Lung (tissue), 12 donors: ENCODE measurements around the gene AHCYL2. TPM values are rescaled to one million over a fixed set of nuclear protein-coding genes. Genes with fewer than 3 reads are reported as not detected.

Experiments
- ATAC-seq: fragments of 200-7000 bp; cut with Tn5 transposase; one replicate; pipeline ENCODE4 v1.9.1; 2020; ENCODE audit warnings: moderate number of reproducible peaks; ENCODE audit not compliant: insufficient read depth, low FRiP score
- DNase-seq, 3 donors: peaks; one replicate each; pipeline ENCODE4 v3.0.0-alpha.2; 2013 to 2017
- H3K27ac ChIP-seq, 2 donors: one replicate each; pipeline ENCODE4 v1.5.1; 2013; ENCODE audit warnings: mild to moderate bottlenecking in 2 of 2, moderate library complexity in 2 of 2, control low read depth in 1 of 2, inconsistent platforms in 1 of 2, low read depth in 1 of 2, low read length in 1 of 2
- H3K27me3 ChIP-seq, 3 donors: one replicate each; pipeline ENCODE4 v1.5.1; 2013; ENCODE audit warnings: low read length in 2 of 3; ENCODE audit not compliant: control insufficient read depth in 3 of 3, insufficient read depth in 3 of 3
- H3K36me3 ChIP-seq, 4 donors: one replicate each; pipeline ENCODE4 v1.5.1; 2013; ENCODE audit warnings: low read length in 4 of 4, mild to moderate bottlenecking in 1 of 4, moderate library complexity in 1 of 4; ENCODE audit not compliant: control insufficient read depth in 4 of 4, insufficient read depth in 4 of 4
- H3K4me1 ChIP-seq, 5 donors: one replicate each; pipeline ENCODE4 v1.5.1; 2013; ENCODE audit warnings: low read length in 5 of 5, mild to moderate bottlenecking in 2 of 5, moderate library complexity in 1 of 5; ENCODE audit not compliant: control insufficient read depth in 5 of 5, insufficient read depth in 5 of 5
- H3K4me3 ChIP-seq: one replicate; pipeline ENCODE4 v1.5.1; 2013; ENCODE audit warnings: mild to moderate bottlenecking, control low read depth, moderate library complexity
- H3K9ac ChIP-seq, 2 donors: one replicate each; pipeline ENCODE4 v1.5.1; 2013; ENCODE audit warnings: low read length in 2 of 2, control low read depth in 1 of 2; ENCODE audit not compliant: insufficient read depth in 1 of 2
- H3K9me3 ChIP-seq, 4 donors: one replicate each; pipeline ENCODE4 v1.5.1; 2013; ENCODE audit warnings: low read length in 3 of 4, mild to moderate bottlenecking in 1 of 4, moderate library complexity in 1 of 4; ENCODE audit not compliant: control insufficient read depth in 4 of 4, insufficient read depth in 3 of 4
- CTCF ChIP-seq: IDR thresholded peaks from 2 replicates; pipeline ENCODE4 v1.5.1; 2012; ENCODE audit warnings: mild to moderate bottlenecking; ENCODE audit errors: control extremely low read depth, extremely low read depth
- WGBS, 2 donors: extraction: QIAGEN DNeasy Blood & Tissue Kit; methylation state at CpG; one replicate each; pipeline ENCODE4 v1.1.7; 2013; 5-methylcytosine and 5-hydroxymethylcytosine counted together
- polyA plus RNA-seq, 2 donors: library from polyadenylated mRNA; stranded (reverse); fragments of 200-250 nt; gene quantifications; one replicate each; pipeline ENCODE4 v1.2.1, GENCODE V29; 2013
- total RNA-seq, 2 donors: library from RNA; depleted of rRNA in 1 of 2; stranded (reverse); fragments of >200 nt in 1 of 2; gene quantifications; one replicate each; pipeline ENCODE4 v1.2.1, GENCODE V29; 2014 to 2021
- donor health status: control.
- donor health status: control.
- donor health status: Bipolar disorder and iron deficiency.
- donor health status: healthy.
- donor health status: DM: yes; HTN: yes; CAD: no.

The AHCYL2 gene
- total and polyA plus RNA-seq, 4 donors, result 16.3 to 172 (median 93.8) TPM

GRCh38 chr7:129394982-129395914 lies 170.4 kb downstream of the AHCYL2 start:
- DNase-seq (no peak), ATAC-seq (no peak)
- no peaks in the 10 kb centered on the region for H3K4me1 ChIP-seq
- no peak for TF ChIP-seq CTCF
- H3K9ac ChIP-seq, result no peak overlapping the region
- no peaks in the 10 kb centered on the region for H3K27me3 ChIP-seq
- H3K36me3 ChIP-seq, result peaks cover 0 to 12% (median 2%) of the 10 kb centered on the region in 4 donors
- H3K4me3 ChIP-seq, result no peak overlapping the region
- 85% methylated on average over 4 of the region's 4 CpGs for WGBS, 2 donors
- H3K27ac ChIP-seq, result no peak overlapping the region
- H3K9me3 ChIP-seq, result peaks cover 0 to 2% (median 0%) of the 10 kb centered on the region in 4 donors

- Histone ChIP-seq H3K27ac (no peak overlapping the region), H3K9ac (no peak overlapping the region), H3K4me3 (no peak overlapping the region), H3K36me3 (peaks cover 0 to 11% (median 3%) of the 10 kb centered on the region in 4 donors), H3K4me1 (no peaks in the 10 kb centered on the region), H3K9me3 (no peaks in the 10 kb centered on the region), H3K27me3 (no peaks in the 10 kb centered on the region)
- whole genome bisulfite sequencing, 2 donors, result 60 to 91% methylated on average over 1 of the region's 1 CpG
- TF ChIP-seq CTCF, result no peak
- no peak for ATAC-seq
- peak in 1 of 3 donors; percentile 10 for DNase-seq
Measured at GRCh38 chr7:129401228-129401966, 176.6 kb downstream of the AHCYL2 start.

- no peak for TF ChIP-seq CTCF
- H3K9ac ChIP-seq, result no peak overlapping the region
- no peak for ATAC-seq
- no peak for DNase-seq
- WGBS, 2 donors, result 85 to 86% methylated on average over 3 of the region's 3 CpGs
- H3K36me3 ChIP-seq, result peaks cover 0 to 11% (median 4%) of the 10 kb centered on the region in 4 donors
- H3K27me3 ChIP-seq, result no peaks in the 10 kb centered on the region
- no peaks in the 10 kb centered on the region for H3K9me3 ChIP-seq
- H3K4me1 ChIP-seq, result no peaks in the 10 kb centered on the region
- H3K27ac ChIP-seq, result peak overlapping the region in 1 of 2 donors; percentile 22
- no peak overlapping the region for H3K4me3 ChIP-seq
Measured at GRCh38 chr7:129401967-129402860, 177.4 kb downstream of the AHCYL2 start.
